GM12878 (cell line): Measurements from ENCODE around the gene CITED1. TPM values are rescaled to one million over a fixed set of nuclear protein-coding genes. Genes with fewer than 3 reads are reported as not detected.

Source experiments
- ATAC-seq: fragments of 200-7000 bp; cut with Tn5 transposase; 3 replicates; pipeline ENCODE4 v1.9.1; 2020; ENCODE audit warnings: mild to moderate bottlenecking, moderate library complexity
- BruUV-seq: library from RNA; stranded (reverse); fragments of 400-500 nt; replicated peaks from 2 replicates; lab custom pipeline; 2021; lab: Mats Ljungman, UMichigan
- CTCF ChIA-PET: fragments of 300-600 bp; sonication (Branson Sonifier 250); formaldehyde crosslinking; extraction: SDS; loops from one replicate; lab custom pipeline; 2021; ENCODE audit warnings: inconsistent platforms; lab: Yijun Ruan, JAX
- POLR2A ChIA-PET: fragments of 350-600 bp; formaldehyde crosslinking; extraction: SDS; loops from one replicate; lab custom pipeline; 2021; ENCODE audit warnings: inconsistent platforms; lab: Charles Lee
- RAD21 ChIA-PET: fragments of 300-600 bp; sonication (Branson Sonifier 250); formaldehyde crosslinking; loops from one replicate; lab custom pipeline; 2023; ENCODE audit warnings: antibody characterized with exemption; ENCODE audit not compliant: unreplicated experiment; lab: Charles Lee
- SMC1A ChIA-PET: fragments of 300-600 bp; sonication (Branson Sonifier 250); formaldehyde crosslinking; loops from one replicate; lab custom pipeline; 2023; ENCODE audit not compliant: unreplicated experiment, uncharacterized antibody; lab: Charles Lee
- DNase-seq: peaks from one replicate; pipeline ENCODE4 v3.0.0-alpha.2; 2011; ENCODE audit warnings: low read depth, low spot score
- FAIRE-seq: peaks from 3 replicates; lab custom pipeline; 2011; peaks lifted over from hg19 to GRCh38; lab: Jason Lieb, UNC
- H2AFZ ChIP-seq: 2 replicates; pipeline ENCODE4 v1.6.0; 2011; ENCODE audit warnings: low read depth, low read length, control low read depth; ENCODE audit not compliant: control insufficient read depth
- H3K27ac ChIP-seq: 2 replicates; pipeline ENCODE4 v1.5.1; 2011; ENCODE audit warnings: control low read depth; ENCODE audit not compliant: control insufficient read depth, insufficient read depth
- H3K27me3 ChIP-seq, 2 experiments: replicated peaks in 1 of 2; 2 replicates each; pipeline versions ENCODE4 v1.6.0 to v1.6.1; 2011; ENCODE audit warnings: low read length in 1 of 2; ENCODE audit not compliant: control insufficient read depth in 2 of 2, insufficient read depth in 2 of 2
- H3K36me3 ChIP-seq, 2 experiments: 2 replicates each; pipeline ENCODE4 v1.5.1; 2011; ENCODE audit warnings: low read length in 1 of 2; ENCODE audit not compliant: control insufficient read depth in 2 of 2, insufficient read depth in 2 of 2
- H3K4me1 ChIP-seq: 2 replicates; pipeline ENCODE4 v1.6.1; 2011; ENCODE audit warnings: mild to moderate bottlenecking, low read length, moderate library complexity, mixed read lengths; ENCODE audit not compliant: control insufficient read depth, insufficient read depth
- H3K4me2 ChIP-seq: 2 replicates; pipeline ENCODE4 v1.6.0; 2011; ENCODE audit warnings: control low read depth; ENCODE audit not compliant: control insufficient read depth, insufficient read depth
- H3K4me3 ChIP-seq: fragments of 200-600 bp; sonication (generic); 2 replicates; pipeline ENCODE4 v1.5.1; 2016
- H3K79me2 ChIP-seq: 2 replicates; pipeline ENCODE4 v1.6.0; 2011; ENCODE audit warnings: low read length; ENCODE audit not compliant: control insufficient read depth, insufficient read depth
- H3K9ac ChIP-seq: 2 replicates; pipeline ENCODE4 v1.8.0; 2011; ENCODE audit warnings: low read length, control low read depth, mixed read lengths; ENCODE audit not compliant: control insufficient read depth, insufficient read depth
- H3K9me3 ChIP-seq: replicated peaks from 3 replicates; pipeline ENCODE4 v1.5.1; 2011; ENCODE audit warnings: mild to moderate bottlenecking, low read length; ENCODE audit not compliant: control insufficient read depth, insufficient read depth
- H4K20me1 ChIP-seq: 2 replicates; pipeline ENCODE4 v1.6.0; 2011; ENCODE audit not compliant: control insufficient read depth, insufficient read depth
- BHLHE40 ChIP-seq, 2 experiments: fragments of 450-650 bp in 1 of 2; IDR thresholded peaks; 2 replicates each; pipeline ENCODE4 v1.6.1; 2011 to 2017; ENCODE audit warnings: low read depth in 2 of 2, borderline replicate concordance in 1 of 2, improper control_type of control experiment in 1 of 2, low read length in 1 of 2, mild to moderate bottlenecking in 1 of 2
- IRF4 ChIP-seq: IDR thresholded peaks from 2 replicates; pipeline ENCODE4 v1.6.1; 2011; ENCODE audit warnings: low read depth, low read length
- KLF5 ChIP-seq: fragments of 450-650 bp; IDR thresholded peaks from 2 replicates; pipeline ENCODE4 v1.6.1; 2014; ENCODE audit warnings: mild to moderate bottlenecking; ENCODE audit not compliant: partially characterized antibody
- MTA2 ChIP-seq: fragments of 450-650 bp; IDR thresholded peaks from 2 replicates; pipeline ENCODE4 v1.6.1; 2016; ENCODE audit warnings: low read depth, mild to moderate bottlenecking, moderate library complexity
- NFYA ChIP-seq: IDR thresholded peaks from 2 replicates; pipeline ENCODE4 v1.6.1; 2011; ENCODE audit warnings: low read depth, mild to moderate bottlenecking, low read length, improper control_type of control experiment, borderline replicate concordance
- NRF1 ChIP-seq: conservative IDR thresholded peaks from 2 replicates; pipeline ENCODE4 v1.6.1; 2011; ENCODE audit warnings: mild to moderate bottlenecking, low read depth, low read length, improper control_type of control experiment
- SREBF2 ChIP-seq: IDR thresholded peaks from 2 replicates; pipeline ENCODE4 v1.6.1; 2012; ENCODE audit warnings: mild to moderate bottlenecking, low read length
- WGBS: methylation state at CpG from one replicate; pipeline ENCODE4 v1.1.6; 2016; ENCODE audit warnings: low lambda C conversion rate; ENCODE audit not compliant: insufficient replicate concordance, insufficient coverage; ENCODE audit errors: missing lambda C conversion rate; 5-methylcytosine and 5-hydroxymethylcytosine counted together
- in situ Hi-C: fragments of 300-500 bp; cut with MboI; formaldehyde crosslinking; loops from 9 replicates; pipeline ENCODE4 v1.14.3; 2018; ENCODE audit warnings: mixed read lengths
- intact Hi-C: fragments of 100-400 bp; cut with micrococcal nuclease; formaldehyde crosslinking; loops from one replicate; pipeline ENCODE4 v1.14.2; 2022; ENCODE audit not compliant: unreplicated experiment
- polyA plus RNA-seq, 11 experiments: library from polyadenylated mRNA; depleted of rRNA in 4 of 11; unstranded in 6 of 11; stranded (reverse) in 5 of 11; fragments of >200 nt; fragmentation: Nextera tagmentation in 4 of 11; fragmentation: Illumina TruSeq in 1 of 11; extraction: Ambion mirVana in 4 of 11; extraction: Trizol in 1 of 11; gene quantifications; 1 replicate in 1 of 11; 2 replicates in 10 of 11; pipeline versions ENCODE4 v1.2.1 to v1.2.3, GENCODE V29; 2011 to 2016; ENCODE audit warnings: inconsistent platforms in 2 of 11, missing spikeins in 2 of 11, low read depth in 1 of 11
- total RNA-seq, 4 experiments: library from RNA; depleted of rRNA in 3 of 4; stranded (reverse); fragments of >200 nt in 3 of 4; fragmentation: Illumina TruSeq in 1 of 4; extraction: Trizol in 1 of 4; gene quantifications; 2 replicates each; pipeline versions ENCODE4 v1.2.1 to v1.2.3, GENCODE V29; 2013 to 2021
- TF ChIP-seq, protein P1 (sequence below): IDR thresholded peaks from 2 replicates; pipeline ENCODE4 v1.6.1; 2012; ENCODE audit warnings: low read depth, low read length, improper control_type of control experiment
- TF ChIP-seq, protein P2 (sequence below): fragments of 450-650 bp; IDR thresholded peaks from 2 replicates; pipeline ENCODE4 v1.6.1; 2014; ENCODE audit warnings: mild to moderate bottlenecking
- TF ChIP-seq, protein P3 (sequence below): IDR thresholded peaks from 2 replicates; pipeline ENCODE4 v1.6.1; 2011; ENCODE audit warnings: low read depth, low read length, improper control_type of control experiment, borderline replicate concordance
- TF ChIP-seq, protein P4 (sequence below): fragments of 450-650 bp; IDR thresholded peaks from 2 replicates; pipeline ENCODE4 v1.6.1; 2017; ENCODE audit warnings: borderline replicate concordance

Gene CITED1
- total and polyA plus RNA-seq, 10 of the 15 experiments (the other 5 are each of a cell fraction or from before 2014, with no cell fraction given), result 0.56 TPM; not detected in 9

DNA sequence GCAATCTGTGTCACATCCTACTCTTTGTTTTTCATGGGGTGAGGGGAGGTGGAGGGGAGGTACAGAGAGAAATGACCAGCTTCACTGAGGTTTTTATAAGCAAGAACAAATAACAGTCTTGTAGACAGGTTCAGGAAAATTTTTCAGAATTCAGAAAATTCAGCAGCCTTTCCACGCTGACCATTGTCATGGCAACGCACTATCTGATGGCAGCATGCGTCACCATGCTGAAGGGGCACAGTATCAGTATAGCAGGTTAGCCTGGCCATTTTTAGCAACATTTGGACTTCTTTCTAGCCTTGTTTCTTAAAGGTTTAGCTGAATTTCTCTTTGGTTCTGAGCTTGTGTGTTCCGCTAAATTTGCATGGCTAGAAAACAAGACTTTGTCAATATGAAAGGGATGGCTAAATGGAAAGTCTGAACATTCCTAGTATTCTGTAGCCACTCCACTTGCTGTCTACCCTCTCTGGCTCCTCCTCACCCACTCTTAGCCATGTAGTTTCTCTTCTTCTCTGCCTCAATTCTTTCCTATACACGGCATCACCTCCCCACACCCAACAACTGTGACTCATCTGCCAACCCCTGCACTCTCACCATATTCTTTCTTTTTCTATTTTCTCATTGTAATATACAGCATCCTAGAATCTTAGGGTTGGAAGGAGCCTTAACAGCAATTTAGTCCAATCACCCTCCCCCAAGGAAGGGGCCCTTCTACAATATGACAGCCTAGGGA is 42.7 kb upstream of the CITED1 start:
- H2AFZ ChIP-seq, result no peak overlapping the region
- H3K4me1 ChIP-seq, result peaks cover 8% of the 10 kb centered on the region; the same call in 1 of the 2 replicates
- no peak for FAIRE-seq
- H4K20me1 ChIP-seq, result no peaks in the 10 kb centered on the region
- 50% methylated on average over 5 of the region's 5 CpGs for WGBS
- H3K79me2 ChIP-seq, result no peaks in the 10 kb centered on the region
- H3K4me2 ChIP-seq, result no peak overlapping the region
- no peak for DNase-seq
- H3K9ac ChIP-seq, result no peak overlapping the region
- intact Hi-C loops (no loop called here), in situ Hi-C loops (no loop called here)
- H3K9me3 ChIP-seq, result no peaks in the 10 kb centered on the region
- TF ChIP-seq, protein P1, sequence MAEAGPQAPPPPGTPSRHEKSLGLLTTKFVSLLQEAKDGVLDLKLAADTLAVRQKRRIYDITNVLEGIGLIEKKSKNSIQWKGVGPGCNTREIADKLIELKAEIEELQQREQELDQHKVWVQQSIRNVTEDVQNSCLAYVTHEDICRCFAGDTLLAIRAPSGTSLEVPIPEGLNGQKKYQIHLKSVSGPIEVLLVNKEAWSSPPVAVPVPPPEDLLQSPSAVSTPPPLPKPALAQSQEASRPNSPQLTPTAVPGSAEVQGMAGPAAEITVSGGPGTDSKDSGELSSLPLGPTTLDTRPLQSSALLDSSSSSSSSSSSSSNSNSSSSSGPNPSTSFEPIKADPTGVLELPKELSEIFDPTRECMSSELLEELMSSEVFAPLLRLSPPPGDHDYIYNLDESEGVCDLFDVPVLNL, result no peak
- no peak for TF ChIP-seq MTA2
- CTCF ChIA-PET, result no interaction called here
- H3K27ac ChIP-seq, result no peak overlapping the region
- BruUV-seq, result no TSS peak
- RAD21 ChIA-PET, result no interaction called here
- SMC1A ChIA-PET, result no interaction called here
- POLR2A ChIA-PET, result no interaction called here
- no peaks in the 10 kb centered on the region for H3K36me3 ChIP-seq
- no peaks in the 10 kb centered on the region for H3K27me3 ChIP-seq
- ATAC-seq, result no peak
- H3K4me3 ChIP-seq, result no peak overlapping the region

DNA sequence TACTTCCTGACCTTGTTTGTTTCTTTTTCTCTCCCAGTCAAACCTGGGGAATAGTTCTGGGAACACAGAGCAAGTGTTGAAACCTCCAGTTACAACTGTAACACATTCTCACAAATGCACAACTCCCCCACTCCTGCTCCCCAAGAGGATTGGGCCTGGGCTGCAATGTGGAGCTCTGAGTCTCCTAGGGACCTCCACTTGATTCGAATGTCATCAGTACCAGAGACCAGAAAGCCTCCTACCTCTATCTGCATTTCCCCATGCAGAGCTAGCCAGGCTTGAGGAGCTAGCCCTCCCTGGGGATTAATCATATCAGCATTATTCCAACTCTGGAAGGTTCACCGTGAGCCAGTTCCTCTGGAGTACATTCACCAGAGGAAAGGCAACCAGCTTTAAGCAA is 41.7 kb upstream of the CITED1 start:
- POLR2A ChIA-PET, result no interaction called here
- H3K4me2 ChIP-seq, result no peak overlapping the region
- H3K79me2 ChIP-seq, result no peaks in the 10 kb centered on the region
- no peak for FAIRE-seq
- no peak overlapping the region for H3K27ac ChIP-seq
- RAD21 ChIA-PET, result no interaction called here
- intact Hi-C loops, result no loop called here
- no peaks in the 10 kb centered on the region for H4K20me1 ChIP-seq
- no peaks in the 10 kb centered on the region for H3K36me3 ChIP-seq
- H3K4me3 ChIP-seq, result no peak overlapping the region
- H2AFZ ChIP-seq, result no peak overlapping the region
- no peak for DNase-seq
- SMC1A ChIA-PET, result interaction anchor here (0.7 kb wide), 1 partner anchor 199 kb away, joined by 3 read pairs; no protein-coding TSS in a partner anchor
- H3K9ac ChIP-seq, result no peak overlapping the region
- in situ Hi-C loops, result no loop called here
- no peak for ATAC-seq
- WGBS, result 73% methylated on average over 2 of the region's 2 CpGs
- CTCF ChIA-PET, result no interaction called here
- no peaks in the 10 kb centered on the region for H3K9me3 ChIP-seq
- H3K4me1 ChIP-seq, result peaks cover 8% of the 10 kb centered on the region; the same call in 1 of the 2 replicates
- no peaks in the 10 kb centered on the region for H3K27me3 ChIP-seq
- BruUV-seq, result no TSS peak
- no peak for TF ChIP-seq BHLHE40 (IDR thresholded peaks at IDR 0.05; ENCODE audit: borderline replicate concordance in 1 of 2, low read depth in 2 of 2, low read length in 1 of 2)
- TF ChIP-seq NRF1, result no peak
- TF ChIP-seq IRF4, result no peak
- no peak for TF ChIP-seq SREBF2
- TF ChIP-seq, protein P2, sequence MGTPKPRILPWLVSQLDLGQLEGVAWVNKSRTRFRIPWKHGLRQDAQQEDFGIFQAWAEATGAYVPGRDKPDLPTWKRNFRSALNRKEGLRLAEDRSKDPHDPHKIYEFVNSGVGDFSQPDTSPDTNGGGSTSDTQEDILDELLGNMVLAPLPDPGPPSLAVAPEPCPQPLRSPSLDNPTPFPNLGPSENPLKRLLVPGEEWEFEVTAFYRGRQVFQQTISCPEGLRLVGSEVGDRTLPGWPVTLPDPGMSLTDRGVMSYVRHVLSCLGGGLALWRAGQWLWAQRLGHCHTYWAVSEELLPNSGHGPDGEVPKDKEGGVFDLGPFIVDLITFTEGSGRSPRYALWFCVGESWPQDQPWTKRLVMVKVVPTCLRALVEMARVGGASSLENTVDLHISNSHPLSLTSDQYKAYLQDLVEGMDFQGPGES, result no peak
- TF ChIP-seq, protein P3, sequence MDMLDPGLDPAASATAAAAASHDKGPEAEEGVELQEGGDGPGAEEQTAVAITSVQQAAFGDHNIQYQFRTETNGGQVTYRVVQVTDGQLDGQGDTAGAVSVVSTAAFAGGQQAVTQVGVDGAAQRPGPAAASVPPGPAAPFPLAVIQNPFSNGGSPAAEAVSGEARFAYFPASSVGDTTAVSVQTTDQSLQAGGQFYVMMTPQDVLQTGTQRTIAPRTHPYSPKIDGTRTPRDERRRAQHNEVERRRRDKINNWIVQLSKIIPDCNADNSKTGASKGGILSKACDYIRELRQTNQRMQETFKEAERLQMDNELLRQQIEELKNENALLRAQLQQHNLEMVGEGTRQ, result no peak
- TF ChIP-seq, protein P4, sequence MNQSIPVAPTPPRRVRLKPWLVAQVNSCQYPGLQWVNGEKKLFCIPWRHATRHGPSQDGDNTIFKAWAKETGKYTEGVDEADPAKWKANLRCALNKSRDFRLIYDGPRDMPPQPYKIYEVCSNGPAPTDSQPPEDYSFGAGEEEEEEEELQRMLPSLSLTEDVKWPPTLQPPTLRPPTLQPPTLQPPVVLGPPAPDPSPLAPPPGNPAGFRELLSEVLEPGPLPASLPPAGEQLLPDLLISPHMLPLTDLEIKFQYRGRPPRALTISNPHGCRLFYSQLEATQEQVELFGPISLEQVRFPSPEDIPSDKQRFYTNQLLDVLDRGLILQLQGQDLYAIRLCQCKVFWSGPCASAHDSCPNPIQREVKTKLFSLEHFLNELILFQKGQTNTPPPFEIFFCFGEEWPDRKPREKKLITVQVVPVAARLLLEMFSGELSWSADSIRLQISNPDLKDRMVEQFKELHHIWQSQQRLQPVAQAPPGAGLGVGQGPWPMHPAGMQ, result no peak
- no peak for TF ChIP-seq KLF5
- TF ChIP-seq NFYA, result no peak
